Stimulated activated CD8-positive, alpha-beta memory T cell treated with anti-CD3 and anti-CD28 coated beads, Interleukin-12 subunit alpha, Interleukin-12 subunit beta, amount 100 ng/mL, for 4 hours (primary cell): Measurements from ENCODE around the gene DLX6.

Source experiments
- DNase-seq: peaks from one replicate; pipeline ENCODE4 v3.0.0-alpha.2; 2020; ENCODE audit warnings: low read depth

The DLX6 gene

GRCh38 chr7:97011536-97012364 lies 6.4 kb downstream of the DLX6 start:
- DNase-seq: no peak

- DNase-seq: no peak
Observed at GRCh38 chr7:97012365-97013133, 7.2 kb downstream of the DLX6 start.

- DNase-seq: no peak
Observed at GRCh38 chr7:97013134-97013844, 7.9 kb downstream of the DLX6 start.

- no peak for DNase-seq
Observed at GRCh38 chr7:97013845-97014134, 8.4 kb downstream of the DLX6 start.

GRCh38 chr7:97014145-97014750 lies 8.9 kb downstream of the DLX6 start:
- no peak for DNase-seq

- no peak for DNase-seq
Observed at GRCh38 chr7:97015279-97015678, 9.9 kb downstream of the DLX6 start.

- DNase-seq: no peak
Observed at GRCh38 chr7:97015756-97016380, 10.5 kb downstream of the DLX6 start.

- DNase-seq: no peak
Observed at GRCh38 chr7:97016381-97017191, 11.2 kb downstream of the DLX6 start.

GRCh38 chr7:97017192-97018125 lies 12.1 kb downstream of the DLX6 start:
- no peak for DNase-seq

GRCh38 chr7:97018126-97018601 lies 12.8 kb downstream of the DLX6 start:
- no peak for DNase-seq

- no peak for DNase-seq
Observed at GRCh38 chr7:97018791-97019531, 13.6 kb downstream of the DLX6 start.

- DNase-seq: no peak
Observed at GRCh38 chr7:97019710-97020225, 14.4 kb downstream of the DLX6 start.

- DNase-seq: no peak
Observed at GRCh38 chr7:97020601-97020995, 15.2 kb downstream of the DLX6 start.

GRCh38 chr7:97020996-97021746 lies 15.8 kb downstream of the DLX6 start:
- DNase-seq: no peak

GRCh38 chr7:97021747-97022490 lies 16.6 kb downstream of the DLX6 start:
- DNase-seq: no peak

- no peak for DNase-seq
Observed at GRCh38 chr7:97022491-97023306, 17.3 kb downstream of the DLX6 start.
